HL-60/S4 treated with phorbol 12-myristate 13-acetate at 8.2 ng/mL for 4 days and 3 days (cell line): ENCODE measurements around the gene SDK2.

Experiments
- in situ Hi-C: fragments of 300-500 bp; cut with MboI; formaldehyde crosslinking; loops from 2 replicates; pipeline ENCODE4 v1.15.0; 2022; ENCODE audit warnings: low sequenced_read_pairs

The SDK2 gene

GRCh38 chr17:73613271-73614233 is 30.7 kb downstream of the SDK2 start:
- in situ Hi-C loops: no loop called here

GRCh38 chr17:73612031-73612472 is 32.2 kb downstream of the SDK2 start:
- in situ Hi-C loops: no loop called here

GRCh38 chr17:73611630-73612029 is 32.6 kb downstream of the SDK2 start:
- in situ Hi-C loops: no loop called here

GRCh38 chr17:73610331-73610911 is 33.8 kb downstream of the SDK2 start:
- in situ Hi-C loops: no loop called here

GRCh38 chr17:73609758-73610157 is 34.5 kb downstream of the SDK2 start:
- in situ Hi-C loops: no loop called here

- in situ Hi-C loops: no loop called here
These were observed 35.2 kb downstream of the SDK2 start for GRCh38 chr17:73609060-73609459.

- in situ Hi-C loops: no loop called here
These were observed 38.8 kb downstream of the SDK2 start for GRCh38 chr17:73605444-73605843.

- in situ Hi-C loops: no loop called here
These were observed 39.8 kb downstream of the SDK2 start for GRCh38 chr17:73604476-73604875.

- in situ Hi-C loops: no loop called here
These were observed 40.3 kb downstream of the SDK2 start for GRCh38 chr17:73603971-73604370.

- in situ Hi-C loops: no loop called here
These were observed 44.0 kb downstream of the SDK2 start for GRCh38 chr17:73600103-73600871.

- in situ Hi-C loops: no loop called here
These were observed 44.6 kb downstream of the SDK2 start for GRCh38 chr17:73599599-73599998.

- in situ Hi-C loops: no loop called here
These were observed 46.0 kb downstream of the SDK2 start for GRCh38 chr17:73598212-73598611.

GRCh38 chr17:73595931-73596330 is 48.3 kb downstream of the SDK2 start:
- in situ Hi-C loops: no loop called here

- in situ Hi-C loops: no loop called here
These were observed 48.8 kb downstream of the SDK2 start for GRCh38 chr17:73595479-73595878.

GRCh38 chr17:73595068-73595467 is 49.2 kb downstream of the SDK2 start:
- in situ Hi-C loops: no loop called here

GRCh38 chr17:73594598-73594997 is 49.6 kb downstream of the SDK2 start:
- in situ Hi-C loops: no loop called here

GRCh38 chr17:73594025-73594424 is 50.2 kb downstream of the SDK2 start:
- in situ Hi-C loops: no loop called here

GRCh38 chr17:73593249-73593965 is 50.8 kb downstream of the SDK2 start:
- in situ Hi-C loops: no loop called here

GRCh38 chr17:73592501-73592961 is 51.7 kb downstream of the SDK2 start:
- in situ Hi-C loops: no loop called here

GRCh38 chr17:73592079-73592415 is 52.2 kb downstream of the SDK2 start:
- in situ Hi-C loops: no loop called here
